ENCODE results near the gene PHYKPL.
"Not testable (repeated sequence)": the region's sequence is repeated elsewhere in the genome, so short reads cannot be mapped to it uniquely, and the experiment has no call there.

The PHYKPL gene

DNA sequence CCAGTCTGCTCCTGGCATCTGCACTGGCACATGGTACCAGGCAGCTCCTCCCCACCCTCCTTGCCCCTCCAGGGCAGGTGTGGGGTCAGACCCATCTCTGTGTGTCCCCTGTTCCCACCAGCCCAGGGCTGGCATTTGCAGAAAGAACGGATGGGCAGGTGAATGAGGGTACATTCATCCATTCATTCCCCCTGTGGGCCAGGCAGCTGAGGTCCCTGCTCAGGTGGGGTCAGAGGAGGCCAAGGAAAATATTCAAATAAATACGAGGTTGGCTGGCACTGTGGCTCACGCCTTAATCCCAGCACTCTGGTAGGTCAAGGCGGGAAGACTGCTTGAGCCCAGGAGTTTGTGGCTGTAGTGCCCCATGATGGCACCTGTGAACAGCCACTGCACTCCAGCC, 25.0 kb upstream of the PHYKPL start:
- DNase-seq (ENCODE audit: low spot score in 2 of 2) (no peak), ATAC-seq (replicated peaks; ENCODE audit: extremely low read depth, poor library complexity, severe bottlenecking) (no peak)
- Mint-ChIP-seq H3K36me3 (ENCODE audit: insufficient read depth) (no peaks in the 10 kb centered on the region), H3K4me1 (no peaks in the 10 kb centered on the region), H3K27me3 (no peaks in the 10 kb centered on the region), H3K9me3 (no peaks in the 10 kb centered on the region), H3K27ac (ENCODE audit: low read depth) (no peak overlapping the region), H3K4me3 (no peak overlapping the region)

DNA sequence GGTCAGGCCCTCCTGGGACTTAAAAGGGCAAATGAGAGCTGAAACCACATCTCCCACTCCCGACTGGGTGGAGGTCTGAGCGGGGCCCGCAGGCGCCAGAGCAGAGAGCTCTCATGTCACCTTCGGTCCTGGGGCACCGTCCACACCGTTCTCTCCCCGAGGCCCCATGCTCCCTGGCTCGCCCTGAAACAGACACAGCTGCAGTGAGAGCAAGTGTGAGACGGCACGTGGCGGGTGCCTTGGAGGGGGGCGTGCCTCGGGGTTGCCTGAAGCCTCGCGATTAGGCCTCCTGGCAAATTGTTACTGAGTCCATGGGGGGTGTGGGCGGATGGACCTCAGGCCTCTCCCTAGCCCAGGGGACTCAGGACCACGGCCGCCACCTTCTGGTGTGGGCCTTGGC, 24.1 kb upstream of the PHYKPL start:
- Mint-ChIP-seq H3K4me1 (no peaks in the 10 kb centered on the region), H3K9me3 (no peaks in the 10 kb centered on the region), H3K4me3 (no peak overlapping the region), H3K27ac (ENCODE audit: low read depth) (no peak overlapping the region), H3K36me3 (ENCODE audit: insufficient read depth) (no peaks in the 10 kb centered on the region), H3K27me3 (no peaks in the 10 kb centered on the region)
- no peak for ATAC-seq (replicated peaks; ENCODE audit: extremely low read depth, poor library complexity, severe bottlenecking)
- no peak for DNase-seq (ENCODE audit: low spot score in 2 of 2)

DNA sequence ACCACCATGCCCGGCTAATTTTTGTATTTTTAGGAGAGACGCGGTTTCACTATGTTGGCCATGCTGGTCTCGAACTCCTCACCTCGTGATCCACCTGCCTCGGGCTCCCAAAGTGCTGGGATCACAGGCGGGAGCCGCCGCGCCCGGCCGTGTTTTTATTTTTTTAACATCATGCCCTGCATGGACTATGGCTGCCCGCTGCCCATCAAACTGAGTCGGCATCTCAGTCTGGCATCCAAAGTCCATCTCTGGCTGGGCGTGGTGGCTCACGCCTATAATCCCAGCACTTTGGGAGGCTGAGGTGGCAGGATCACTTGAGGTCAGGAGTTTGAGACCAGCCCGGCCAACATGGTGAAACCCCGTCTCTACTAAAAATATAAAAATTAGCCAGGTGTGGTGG, 21.0 kb upstream of the PHYKPL start:
- not testable (repeated sequence) for H3K9me3 Mint-ChIP-seq; H3K4me1 Mint-ChIP-seq; H3K27me3 Mint-ChIP-seq; H3K4me3 Mint-ChIP-seq; ATAC-seq (replicated peaks; ENCODE audit: extremely low read depth, poor library complexity, severe bottlenecking); DNase-seq (ENCODE audit: low spot score in 2 of 2); H3K27ac Mint-ChIP-seq (ENCODE audit: low read depth); H3K36me3 Mint-ChIP-seq (ENCODE audit: insufficient read depth)

DNA sequence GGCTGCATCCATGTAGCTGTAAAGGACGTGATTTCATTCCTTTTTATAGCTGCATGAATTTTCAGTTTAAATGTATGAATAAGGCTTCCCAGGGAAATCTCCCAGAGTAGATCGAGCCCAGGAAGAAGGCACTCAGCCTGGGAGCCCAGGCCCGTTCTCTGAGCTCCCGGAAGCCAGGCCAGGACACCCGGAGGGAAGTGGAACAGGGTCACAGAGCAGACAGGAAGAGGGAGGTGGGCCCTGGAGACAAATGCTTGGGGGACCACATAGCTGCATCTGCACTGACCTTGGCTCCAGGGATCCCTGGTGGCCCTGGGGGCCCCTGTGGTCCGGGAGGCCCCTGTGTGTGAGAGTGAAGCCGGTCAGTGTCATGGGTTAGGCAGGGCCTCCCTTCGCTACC, 19.7 kb upstream of the PHYKPL start:
- Mint-ChIP-seq H3K4me1 (peaks cover 12% of the 10 kb centered on the region), H3K36me3 (ENCODE audit: insufficient read depth) (peaks cover 9% of the 10 kb centered on the region), H3K4me3 (no peak overlapping the region), H3K27me3 (no peaks in the 10 kb centered on the region), H3K9me3 (no peaks in the 10 kb centered on the region), H3K27ac (ENCODE audit: low read depth) (no peak overlapping the region)
- ATAC-seq (replicated peaks; ENCODE audit: extremely low read depth, poor library complexity, severe bottlenecking) (no peak), DNase-seq (ENCODE audit: low spot score in 2 of 2) (no peak)

DNA sequence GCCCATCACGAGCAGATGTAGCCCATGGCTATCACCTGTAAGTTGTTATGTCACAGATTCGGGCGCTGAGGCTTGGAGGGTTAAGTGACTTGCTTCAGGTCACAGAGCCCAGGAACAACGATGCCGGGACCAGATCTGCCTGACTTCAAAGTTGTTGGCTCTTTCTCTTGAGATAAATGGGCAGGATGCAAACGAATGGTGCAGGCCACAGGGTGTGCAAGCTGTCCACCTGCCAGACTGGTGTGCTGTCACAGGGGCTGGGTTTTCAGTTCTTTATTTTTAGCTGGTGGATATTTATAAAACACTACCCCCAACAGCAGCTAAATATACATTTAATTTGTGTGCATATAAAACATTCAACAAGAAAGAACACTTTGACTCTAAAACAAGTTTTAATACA, 17.7 kb upstream of the PHYKPL start:
- Mint-ChIP-seq H3K27me3 (no peaks in the 10 kb centered on the region), H3K36me3 (ENCODE audit: insufficient read depth) (peaks cover 11% of the 10 kb centered on the region), H3K4me3 (peak overlapping the region; percentile 72), H3K4me1 (peaks cover 21% of the 10 kb centered on the region), H3K9me3 (no peaks in the 10 kb centered on the region), H3K27ac (ENCODE audit: low read depth) (no peak overlapping the region)
- ATAC-seq (replicated peaks; ENCODE audit: extremely low read depth, poor library complexity, severe bottlenecking) (no peak), DNase-seq (ENCODE audit: low spot score in 2 of 2) (no peak)

DNA sequence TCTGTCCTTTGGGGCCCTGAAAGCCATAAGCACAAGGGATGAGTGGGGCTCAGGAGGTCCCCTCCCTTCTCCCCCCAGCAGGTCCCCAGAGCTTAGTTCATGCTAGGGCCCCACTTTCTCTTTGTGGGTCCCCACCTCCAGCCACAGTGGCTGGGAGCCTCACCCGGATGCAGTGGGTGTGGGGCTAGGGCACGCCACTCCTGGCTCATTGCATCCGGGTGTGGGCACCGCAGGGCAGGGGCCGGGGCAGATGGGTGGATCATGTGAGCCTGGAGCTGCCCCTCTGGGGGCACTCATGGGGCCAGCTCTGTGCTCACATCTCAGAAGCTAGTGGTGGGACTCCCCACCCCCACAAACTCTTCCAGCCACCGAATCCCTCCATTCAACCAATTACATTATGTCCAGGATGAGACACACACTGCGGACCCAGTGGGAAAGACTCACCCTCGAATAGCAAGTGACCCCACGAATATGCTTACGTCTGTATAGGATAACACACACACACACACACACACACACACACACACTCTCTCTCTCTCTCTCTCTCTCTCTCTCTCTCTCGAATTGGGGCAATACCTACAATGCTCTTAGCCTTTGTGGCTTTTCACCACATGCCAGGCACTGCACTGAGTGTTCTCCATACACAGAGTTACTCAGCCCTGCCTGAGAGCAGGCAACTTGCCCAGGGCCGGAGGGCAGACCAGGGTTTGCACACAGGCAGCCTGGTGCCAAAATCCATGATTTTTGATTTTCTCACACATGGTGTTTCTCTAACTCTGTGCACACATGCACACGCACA, 16.8 kb upstream of the PHYKPL start:
- Mint-ChIP-seq H3K4me1 (peaks cover 21% of the 10 kb centered on the region), H3K4me3 (peak overlapping the region; percentile 72), H3K36me3 (ENCODE audit: insufficient read depth) (peaks cover 11% of the 10 kb centered on the region), H3K27ac (ENCODE audit: low read depth) (peak overlapping the region; percentile 94), H3K27me3 (no peaks in the 10 kb centered on the region), H3K9me3 (no peaks in the 10 kb centered on the region)
- DNase-seq (ENCODE audit: low spot score in 2 of 2), result peak in 1 of 2 donors; percentile 54
- ATAC-seq (replicated peaks; ENCODE audit: extremely low read depth, poor library complexity, severe bottlenecking), result peak; percentile 89

DNA sequence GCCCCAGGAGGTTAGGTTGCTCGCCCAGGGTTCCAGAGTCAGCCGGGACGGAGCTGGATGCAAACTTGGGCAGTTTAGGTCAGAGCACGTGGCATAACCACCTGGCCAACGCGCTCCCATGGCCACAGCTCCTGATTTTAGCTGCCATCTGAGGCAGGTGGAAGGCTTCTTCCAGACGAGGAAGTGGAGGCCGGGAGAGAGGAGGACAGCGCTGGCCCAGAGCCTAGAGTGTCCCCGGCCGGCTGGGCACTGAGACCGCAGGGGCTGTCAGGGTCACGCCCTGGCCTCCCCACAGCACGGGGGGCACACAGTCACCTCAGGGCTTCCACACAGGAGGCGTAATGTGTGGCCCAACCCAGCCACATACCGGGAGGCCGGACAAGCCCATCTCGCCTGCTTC, 16.1 kb upstream of the PHYKPL start:
- ATAC-seq (replicated peaks; ENCODE audit: extremely low read depth, poor library complexity, severe bottlenecking) (no peak), DNase-seq (ENCODE audit: low spot score in 2 of 2) (no peak)
- H3K4me3 Mint-ChIP-seq, result peak overlapping the region; percentile 72
- H3K27me3 Mint-ChIP-seq, result no peaks in the 10 kb centered on the region
- peaks cover 14% of the 10 kb centered on the region for H3K36me3 Mint-ChIP-seq (ENCODE audit: insufficient read depth)
- peaks cover 21% of the 10 kb centered on the region for H3K4me1 Mint-ChIP-seq
- H3K9me3 Mint-ChIP-seq, result no peaks in the 10 kb centered on the region
- H3K27ac Mint-ChIP-seq (ENCODE audit: low read depth), result no peak overlapping the region

DNA sequence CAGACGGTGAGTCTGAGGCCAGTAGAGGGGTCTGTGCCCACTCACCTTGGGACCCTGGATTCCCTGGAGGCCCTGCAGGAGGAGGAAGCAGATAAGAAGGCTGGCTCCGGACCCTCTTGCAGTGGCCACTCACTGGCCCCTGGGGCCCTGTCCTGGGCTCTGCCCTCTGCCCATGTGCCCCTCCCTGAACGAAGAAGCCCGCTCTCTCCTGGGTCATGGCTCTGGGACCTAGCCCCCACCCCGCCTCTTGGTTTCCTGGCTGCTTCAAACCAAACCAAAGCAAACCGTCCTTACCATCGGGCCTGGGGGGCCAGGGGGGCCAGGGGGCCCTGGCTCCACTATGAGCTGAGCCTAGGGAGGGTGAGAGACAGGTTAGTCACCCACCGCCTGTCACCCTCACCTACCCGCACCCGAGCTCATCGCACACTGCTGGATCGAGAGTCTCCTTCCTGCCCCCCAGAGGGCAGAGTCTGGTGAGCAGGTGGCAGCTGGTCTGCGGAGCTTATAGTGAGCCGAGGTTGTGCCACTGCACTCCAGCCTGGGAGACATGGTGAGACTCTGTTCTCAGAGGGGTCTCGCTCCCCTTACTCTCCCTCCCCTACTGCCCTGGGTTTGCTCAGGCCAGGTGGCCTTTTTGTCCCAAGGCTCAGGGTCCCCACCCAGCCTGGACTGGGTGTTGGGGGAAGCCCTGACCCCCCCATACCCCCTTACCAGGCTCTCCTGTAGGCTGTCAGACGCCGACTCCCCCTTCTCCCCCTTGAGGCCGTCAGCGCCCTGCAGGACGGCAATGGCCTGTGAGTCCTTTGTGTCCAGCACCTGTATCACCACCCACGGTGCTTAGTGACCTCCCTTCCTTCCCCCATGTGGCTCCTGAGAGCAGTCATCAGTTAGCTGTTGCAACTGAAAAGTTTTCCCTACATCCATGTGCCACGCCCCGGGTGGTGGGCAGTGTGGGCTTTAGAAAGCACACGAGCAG, 15.2 kb upstream of the PHYKPL start:
- Mint-ChIP-seq H3K9me3 (no peaks in the 10 kb centered on the region), H3K4me3 (no peak overlapping the region), H3K36me3 (ENCODE audit: insufficient read depth) (peaks cover 16% of the 10 kb centered on the region), H3K27ac (ENCODE audit: low read depth) (no peak overlapping the region), H3K4me1 (peaks cover 21% of the 10 kb centered on the region), H3K27me3 (no peaks in the 10 kb centered on the region)
- no peak for DNase-seq (ENCODE audit: low spot score in 2 of 2)
- peak; percentile 22 for ATAC-seq (replicated peaks; ENCODE audit: extremely low read depth, poor library complexity, severe bottlenecking)

DNA sequence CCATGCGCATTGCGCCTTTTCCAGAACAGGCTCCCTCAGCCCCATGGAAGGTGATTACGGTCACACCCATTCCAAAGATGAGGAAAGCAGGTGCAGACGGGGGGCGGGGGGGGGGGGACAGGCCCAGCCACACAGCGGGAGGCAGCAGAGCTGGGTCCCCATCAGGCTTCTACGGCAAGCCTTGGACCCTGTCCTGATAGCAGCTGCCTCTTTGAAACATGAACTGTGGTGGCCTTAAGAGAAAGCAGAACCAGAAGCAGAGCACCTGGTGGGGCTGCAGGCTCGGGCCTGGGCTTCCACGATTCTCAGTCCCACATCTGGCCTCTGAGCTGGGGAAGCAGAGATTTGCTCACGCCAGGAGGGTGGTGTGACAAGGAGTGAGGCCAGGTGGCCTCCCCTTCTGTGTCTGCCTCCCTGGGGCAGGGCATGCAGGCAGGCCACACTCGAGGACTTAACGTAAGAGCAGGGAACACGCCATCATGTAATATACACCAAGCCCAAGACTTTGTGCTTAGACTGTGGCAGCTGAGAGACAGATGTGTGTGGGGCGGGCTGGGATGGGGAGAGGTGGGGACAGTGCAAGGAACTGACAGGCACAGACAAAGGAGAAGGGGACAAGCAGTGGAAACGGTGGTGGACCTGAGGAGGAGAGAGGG, 14.2 kb upstream of the PHYKPL start:
- peaks cover 21% of the 10 kb centered on the region for H3K4me1 Mint-ChIP-seq
- H3K9me3 Mint-ChIP-seq, result no peaks in the 10 kb centered on the region
- H3K36me3 Mint-ChIP-seq (ENCODE audit: insufficient read depth), result peaks cover 18% of the 10 kb centered on the region
- H3K27me3 Mint-ChIP-seq, result no peaks in the 10 kb centered on the region
- H3K4me3 Mint-ChIP-seq, result no peak overlapping the region
- H3K27ac Mint-ChIP-seq (ENCODE audit: low read depth), result no peak overlapping the region
- no peak for DNase-seq (ENCODE audit: low spot score in 2 of 2)
- ATAC-seq (replicated peaks; ENCODE audit: extremely low read depth, poor library complexity, severe bottlenecking), result no peak

DNA sequence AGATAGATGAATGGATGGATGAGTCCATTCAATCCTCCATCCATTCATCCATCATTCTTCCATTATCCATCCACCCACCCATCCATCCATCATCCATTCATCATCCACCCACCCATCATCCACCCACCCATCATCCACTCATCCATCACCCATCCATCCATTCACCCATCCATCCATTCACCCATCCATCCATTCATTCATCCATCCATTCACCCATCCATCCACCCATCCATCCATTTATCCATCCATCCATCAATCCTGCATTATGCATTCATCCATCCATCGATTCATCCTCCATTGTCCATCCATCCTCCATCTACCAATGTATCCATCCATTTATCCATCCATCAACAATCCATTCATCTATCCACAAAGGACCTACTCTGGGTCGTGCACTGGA, 12.8 kb upstream of the PHYKPL start:
- Mint-ChIP-seq H3K4me1 (peaks cover 28% of the 10 kb centered on the region), H3K9me3 (no peaks in the 10 kb centered on the region), H3K4me3 (no peak overlapping the region), H3K27ac (ENCODE audit: low read depth) (no peak overlapping the region), H3K36me3 (ENCODE audit: insufficient read depth) (peaks cover 20% of the 10 kb centered on the region), H3K27me3 (no peaks in the 10 kb centered on the region)
- DNase-seq (ENCODE audit: low spot score in 2 of 2) (no peak), ATAC-seq (replicated peaks; ENCODE audit: extremely low read depth, poor library complexity, severe bottlenecking) (no peak)

DNA sequence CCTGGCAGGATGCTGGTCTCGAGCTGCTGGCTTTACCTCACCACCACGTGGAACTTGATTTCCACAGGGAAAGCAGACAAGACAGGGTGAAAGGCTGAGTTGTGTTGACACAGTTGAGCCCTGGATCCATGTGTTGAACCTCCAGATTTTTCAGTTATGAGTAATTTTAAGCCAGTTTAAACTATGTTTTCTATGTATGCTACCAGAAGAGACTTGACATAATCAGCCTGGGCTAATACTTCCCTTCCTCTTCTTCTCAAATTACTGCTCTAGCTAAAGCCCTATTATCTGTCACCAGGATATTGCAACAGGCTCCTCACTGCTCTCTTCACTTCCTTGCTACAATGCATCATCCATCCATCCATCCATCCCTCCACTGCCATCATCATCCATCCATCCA, 12.0 kb upstream of the PHYKPL start:
- Mint-ChIP-seq H3K4me3 (no peak overlapping the region), H3K4me1 (peaks cover 31% of the 10 kb centered on the region), H3K36me3 (ENCODE audit: insufficient read depth) (peaks cover 16% of the 10 kb centered on the region), H3K27ac (ENCODE audit: low read depth) (no peak overlapping the region), H3K9me3 (no peaks in the 10 kb centered on the region), H3K27me3 (no peaks in the 10 kb centered on the region)
- DNase-seq (ENCODE audit: low spot score in 2 of 2), result no peak
- no peak for ATAC-seq (replicated peaks; ENCODE audit: extremely low read depth, poor library complexity, severe bottlenecking)

DNA sequence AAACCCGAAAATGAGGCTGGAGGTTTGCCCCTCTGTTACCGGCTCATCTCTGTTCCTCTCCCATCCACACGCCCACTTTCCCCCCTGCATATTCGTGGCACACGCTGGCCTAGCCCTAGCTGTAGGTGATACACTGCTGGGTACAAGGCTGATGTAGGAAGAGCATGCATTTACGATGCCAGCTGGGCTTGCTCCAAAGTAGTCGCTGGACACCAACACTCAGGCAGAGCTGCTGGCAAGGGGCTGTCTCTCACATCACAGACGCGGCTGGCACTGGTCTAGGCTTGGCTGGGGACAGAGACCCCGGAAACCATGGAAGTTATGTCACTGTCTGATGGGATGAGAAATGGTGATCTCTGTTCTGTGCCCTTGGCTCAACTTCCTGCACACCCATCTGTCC, 9.8 kb upstream of the PHYKPL start:
- H3K27ac Mint-ChIP-seq (ENCODE audit: low read depth), result no peak overlapping the region
- no peaks in the 10 kb centered on the region for H3K27me3 Mint-ChIP-seq
- H3K4me1 Mint-ChIP-seq, result peaks cover 42% of the 10 kb centered on the region

More for the DNA sequence above, 9.8 kb upstream of the PHYKPL start:
- peaks cover 11% of the 10 kb centered on the region for H3K36me3 Mint-ChIP-seq (ENCODE audit: insufficient read depth)
- peak overlapping the region; percentile 3 for H3K4me3 Mint-ChIP-seq
- ATAC-seq (replicated peaks; ENCODE audit: extremely low read depth, poor library complexity, severe bottlenecking) (no peak), DNase-seq (ENCODE audit: low spot score in 2 of 2) (no peak)
- no peaks in the 10 kb centered on the region for H3K9me3 Mint-ChIP-seq
